BE2C (cell line): Measurements from ENCODE around the gene PRKCB.

ENCODE experiments used
- DNase-seq: peaks from one replicate; pipeline ENCODE4 v3.0.0-alpha.2; 2020
- H3K27me3 ChIP-seq: fragments of 250-450 bp; sonication (Bioruptor Pico); 2 replicates; pipeline ENCODE4 v1.5.1; 2020; ENCODE audit warnings: mild to moderate bottlenecking
- H3K36me3 ChIP-seq: fragments of 250-450 bp; sonication (Bioruptor Pico); 2 replicates; pipeline ENCODE4 v1.5.1; 2020; ENCODE audit warnings: mild to moderate bottlenecking
- H3K4me1 ChIP-seq: fragments of 250-450 bp; sonication (Bioruptor Pico); 2 replicates; pipeline ENCODE4 v1.5.1; 2020
- H3K4me3 ChIP-seq: 2 replicates; pipeline ENCODE4 v1.5.1; 2011; ENCODE audit warnings: low read depth, low read length
- H3K9me3 ChIP-seq: fragments of 250-450 bp; sonication (Bioruptor Pico); 2 replicates; pipeline ENCODE4 v1.5.1; 2020
- CTCF ChIP-seq: IDR thresholded peaks from 2 replicates; pipeline ENCODE4 v1.5.1; 2012; ENCODE audit warnings: mild to moderate bottlenecking, low read depth, low read length

Gene PRKCB

DNA sequence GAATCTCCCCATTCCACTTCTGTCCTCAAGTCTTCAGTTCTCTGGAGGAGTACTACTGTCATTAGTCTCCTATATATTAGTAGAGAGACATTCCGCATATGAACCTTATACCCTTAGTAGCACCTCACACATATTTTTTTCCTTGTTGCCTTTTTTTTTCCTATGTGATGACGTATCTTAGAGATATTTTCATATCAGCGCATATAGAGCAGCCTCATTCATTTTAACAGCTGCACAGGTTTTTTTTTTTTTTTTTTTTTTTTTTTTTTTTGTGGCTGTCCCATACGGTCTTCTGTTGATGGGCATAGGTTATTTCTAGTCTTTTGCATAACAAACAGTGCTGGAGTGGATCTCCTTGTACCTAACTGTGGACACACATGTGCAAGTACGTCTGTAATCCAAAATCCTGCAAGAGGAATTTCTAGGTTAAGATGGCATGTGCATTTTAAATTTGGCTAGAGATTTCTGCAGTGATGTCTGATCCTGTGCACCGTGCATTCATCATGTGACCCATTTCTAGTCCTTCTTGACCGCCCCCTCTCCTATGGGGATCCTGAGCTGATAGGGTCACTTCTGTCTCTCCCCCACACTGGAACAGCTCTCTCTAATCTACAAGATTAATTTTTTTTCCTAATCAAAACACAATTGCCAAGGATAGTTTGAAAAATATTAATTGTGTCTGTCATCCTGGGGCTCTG is 64.8 kb downstream of the PRKCB start:
- no peaks in the 10 kb centered on the region for H3K9me3 ChIP-seq
- DNase-seq, result no peak
- H3K27me3 ChIP-seq, result no peaks in the 10 kb centered on the region
- no peaks in the 10 kb centered on the region for H3K36me3 ChIP-seq
- TF ChIP-seq CTCF, result no peak
- no peaks in the 10 kb centered on the region for H3K4me1 ChIP-seq
- H3K4me3 ChIP-seq, result no peak overlapping the region

DNA sequence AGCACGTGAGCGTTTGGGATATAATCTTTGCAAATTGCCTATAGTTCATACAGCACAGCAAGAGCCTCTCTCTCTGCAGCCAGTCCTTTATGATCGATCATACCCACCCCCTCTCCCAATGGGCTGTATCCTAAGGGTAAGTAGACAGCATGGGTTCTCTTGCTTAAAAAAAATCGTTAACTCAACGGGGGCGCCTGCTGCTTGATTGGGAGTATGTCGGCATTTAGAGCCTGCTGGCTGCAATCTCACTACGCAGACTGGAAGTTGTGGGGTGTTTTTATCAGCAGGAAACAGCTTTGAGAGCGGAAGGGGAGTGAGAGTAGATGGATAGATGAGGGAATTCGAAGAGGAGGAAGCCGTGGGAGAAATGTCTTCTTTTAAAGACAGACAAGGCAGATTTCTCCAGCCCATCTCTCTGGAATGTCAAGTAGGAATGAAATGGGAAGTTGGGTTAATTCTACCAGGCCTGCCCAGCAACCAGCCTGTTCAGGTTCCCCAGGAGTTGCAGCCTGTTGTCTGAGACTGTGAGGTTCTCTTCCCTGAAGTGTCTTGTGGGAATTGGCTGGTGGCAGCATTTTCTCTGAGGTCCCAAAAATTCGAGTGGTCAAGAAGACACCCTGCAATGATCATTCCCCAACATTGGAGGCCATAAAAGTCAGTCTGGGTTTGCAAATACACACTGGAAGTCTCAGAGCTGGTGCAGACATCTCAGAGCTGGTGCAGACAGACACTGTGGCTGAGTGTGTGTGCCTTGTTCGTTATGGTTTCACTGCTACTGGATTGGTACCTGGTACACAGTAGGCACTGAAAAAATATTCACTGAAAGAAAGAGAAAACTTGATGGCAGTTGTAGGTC is 65.6 kb downstream of the PRKCB start:
- Histone ChIP-seq H3K36me3 (no peaks in the 10 kb centered on the region), H3K4me3 (no peak overlapping the region), H3K27me3 (no peaks in the 10 kb centered on the region), H3K4me1 (no peaks in the 10 kb centered on the region), H3K9me3 (no peaks in the 10 kb centered on the region)
- no peak for TF ChIP-seq CTCF
- no peak for DNase-seq

DNA sequence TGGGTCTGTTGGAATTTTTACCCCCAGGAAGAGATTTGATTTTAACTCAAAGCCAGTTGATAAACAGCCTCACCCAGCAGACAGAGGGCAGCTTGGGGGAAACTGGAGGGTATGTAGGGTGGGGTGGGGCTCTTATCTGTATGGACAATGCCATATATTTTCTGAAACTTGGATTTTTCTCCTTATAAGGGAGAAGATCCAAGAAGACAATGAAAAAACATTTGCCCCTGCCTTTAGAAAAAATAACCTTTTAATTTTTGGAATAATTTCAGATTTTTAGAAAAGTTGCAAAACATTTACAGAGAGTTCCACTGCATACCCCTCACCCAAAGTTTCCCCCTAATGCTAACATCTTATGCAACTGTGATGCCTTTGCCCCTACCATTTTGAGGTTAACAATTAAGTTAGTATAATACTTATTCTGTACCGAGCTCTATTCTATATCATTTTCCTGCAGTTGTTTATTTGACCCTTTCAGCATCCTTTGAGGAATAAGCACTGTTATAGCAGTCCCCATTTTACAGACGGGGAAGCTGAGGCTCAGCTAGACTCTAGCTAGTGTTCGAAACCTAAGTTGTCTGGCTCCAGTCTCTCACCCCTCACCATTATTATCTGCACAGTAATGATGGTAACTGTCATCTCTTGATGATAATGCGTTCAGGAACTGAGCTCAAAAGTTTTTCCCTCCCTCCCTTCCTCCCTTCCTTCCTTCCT is 66.4 kb downstream of the PRKCB start:
- TF ChIP-seq CTCF, result no peak
- Histone ChIP-seq H3K4me3 (no peak overlapping the region), H3K9me3 (no peaks in the 10 kb centered on the region), H3K36me3 (no peaks in the 10 kb centered on the region), H3K27me3 (no peaks in the 10 kb centered on the region), H3K4me1 (no peaks in the 10 kb centered on the region)
- DNase-seq, result no peak

GRCh38 chr16:23902748-23903414 is 67.1 kb downstream of the PRKCB start:
- no peaks in the 10 kb centered on the region for H3K27me3 ChIP-seq

GRCh38 chr16:23905027-23905426 is 69.2 kb downstream of the PRKCB start:
- Histone ChIP-seq H3K36me3 (no peaks in the 10 kb centered on the region), H3K4me1 (no peaks in the 10 kb centered on the region), H3K27me3 (no peaks in the 10 kb centered on the region), H3K4me3 (no peak overlapping the region), H3K9me3 (no peaks in the 10 kb centered on the region)
- TF ChIP-seq CTCF, result no peak
- no peak for DNase-seq

More at GRCh38 chr16:23902748-23903414, 67.1 kb downstream of the PRKCB start:
- TF ChIP-seq CTCF, result no peak
- H3K4me3 ChIP-seq, result no peak overlapping the region
- H3K4me1 ChIP-seq, result no peaks in the 10 kb centered on the region
- no peak for DNase-seq
- no peaks in the 10 kb centered on the region for H3K36me3 ChIP-seq
- H3K9me3 ChIP-seq, result no peaks in the 10 kb centered on the region
